HCT116 (cell line): ENCODE results near the gene NEMP1. TPM values are rescaled to one million over a fixed set of nuclear protein-coding genes. Genes with fewer than 3 reads are reported as not detected.

Source experiments
- ATAC-seq: fragments of 200-7000 bp; cut with Tn5 transposase; 2 replicates; pipeline ENCODE4 v1.9.1; 2020; ENCODE audit warnings: mild to moderate bottlenecking, moderate library complexity
- BruUV-seq: library from RNA; stranded (reverse); fragments of 400-500 nt; replicated peaks from 2 replicates; lab custom pipeline; 2021; lab: Mats Ljungman, UMichigan
- CTCF ChIA-PET: fragments of 300-600 bp; sonication (Branson Sonifier 250); formaldehyde crosslinking; loops from one replicate; lab custom pipeline; 2021; ENCODE audit warnings: antibody characterized with exemption; lab: Charles Lee
- POLR2A ChIA-PET: fragments of 300-600, 350-600 bp; sonication (Branson Sonifier 250); formaldehyde crosslinking; loops from one replicate; lab custom pipeline; 2021; ENCODE audit warnings: antibody characterized with exemption; lab: Charles Lee
- RAD21 ChIA-PET, 2 experiments: fragments of 300-600 bp; sonication (Branson Sonifier 250); formaldehyde crosslinking; loops; one replicate each; lab custom pipeline; 2023; ENCODE audit warnings: low total read pairs in 2 of 2; ENCODE audit not compliant: uncharacterized antibody in 2 of 2, unreplicated experiment in 2 of 2, low non-redundant PET in 1 of 2; lab: Charles Lee
- DNase-seq: peaks from one replicate; pipeline ENCODE4 v3.0.0-alpha.2; 2010; ENCODE audit warnings: low read depth, low spot score
- H2AFZ ChIP-seq: fragments of 200-600 bp; shearing (Covaris generic), sonication (generic); 2 replicates; pipeline ENCODE4 v1.6.1; 2017; ENCODE audit warnings: low read depth, mixed run types, mixed read lengths, antibody characterized with exemption, low read length; ENCODE audit not compliant: poor library complexity, severe bottlenecking
- H3K27ac ChIP-seq: 2 replicates; pipeline ENCODE4 v1.5.1; 2012; ENCODE audit warnings: low read depth, low read length
- H3K27me3 ChIP-seq: fragments of 200-600 bp; sonication (generic); 2 replicates; pipeline ENCODE4 v1.6.1; 2016; ENCODE audit warnings: mixed run types, low read length, mixed read lengths; ENCODE audit not compliant: insufficient read depth
- H3K36me3 ChIP-seq, 2 experiments: fragments of 200-500 bp in 1 of 2; fragments of 200-600 bp in 1 of 2; sonication (Bioruptor generic) in 1 of 2; sonication (generic) in 1 of 2; 2 replicates each; pipeline versions ENCODE4 v1.5.1 to v1.6.1; 2014 to 2016; ENCODE audit warnings: low read length in 2 of 2, inconsistent platforms in 1 of 2, mixed read lengths in 1 of 2, mixed run types in 1 of 2; ENCODE audit not compliant: insufficient read depth in 2 of 2, control insufficient read depth in 1 of 2
- H3K4me1 ChIP-seq, 2 experiments: fragments of 200-600 bp in 1 of 2; sonication (generic) in 1 of 2; 2 replicates each; pipeline versions ENCODE4 v1.5.1 to v1.6.1; 2012 to 2017; ENCODE audit warnings: low read length in 2 of 2, inconsistent platforms in 1 of 2, mild to moderate bottlenecking in 1 of 2, mixed read lengths in 1 of 2, mixed run types in 1 of 2, moderate library complexity in 1 of 2; ENCODE audit not compliant: insufficient read depth in 2 of 2, control insufficient read depth in 1 of 2
- H3K4me2 ChIP-seq: fragments of 200-600 bp; sonication (generic); 2 replicates; pipeline ENCODE4 v1.6.1; 2017; ENCODE audit warnings: mixed run types, low read length, mixed read lengths
- H3K4me3 ChIP-seq, 2 experiments: fragments of 200-600 bp in 1 of 2; sonication (generic) in 1 of 2; replicated peaks in 1 of 2; 2 replicates each; pipeline ENCODE4 v1.5.1; 2011 to 2016; ENCODE audit warnings: low read length in 2 of 2, control low read depth in 1 of 2, low read depth in 1 of 2, mild to moderate bottlenecking in 1 of 2, mixed read lengths in 1 of 2, mixed run types in 1 of 2
- H3K79me2 ChIP-seq: fragments of 200-600 bp; sonication (generic); 2 replicates; pipeline ENCODE4 v1.6.1; 2017; ENCODE audit warnings: mild to moderate bottlenecking, mixed run types, low read length, moderate library complexity, mixed read lengths; ENCODE audit not compliant: insufficient read depth
- H3K9ac ChIP-seq: fragments of 200-600 bp; sonication (generic); 2 replicates; pipeline ENCODE4 v1.6.1; 2016; ENCODE audit warnings: low read length, mixed read lengths
- H3K9me2 ChIP-seq: fragments of 200-600 bp; sonication (generic), shearing (Covaris generic); 2 replicates; pipeline ENCODE4 v1.6.1; 2017; ENCODE audit warnings: mixed run types, mild to moderate bottlenecking, moderate library complexity; ENCODE audit not compliant: insufficient read depth
- H3K9me3 ChIP-seq, 2 experiments: fragments of 200-500 bp in 1 of 2; fragments of 200-600 bp in 1 of 2; sonication (Bioruptor generic) in 1 of 2; sonication (generic) in 1 of 2; 2 replicates each; pipeline ENCODE4 v1.6.1; 2014 to 2017; ENCODE audit warnings: low read length in 2 of 2, mixed read lengths in 2 of 2, inconsistent platforms in 1 of 2, low read depth in 1 of 2, mild to moderate bottlenecking in 1 of 2, mixed run types in 1 of 2, moderate library complexity in 1 of 2; ENCODE audit not compliant: control insufficient read depth in 1 of 2, insufficient read depth in 1 of 2
- H4K20me1 ChIP-seq: fragments of 200-600 bp; sonication (generic), shearing (Covaris generic); 2 replicates; pipeline ENCODE4 v1.6.1; 2017; ENCODE audit warnings: mixed run types, mild to moderate bottlenecking, moderate library complexity; ENCODE audit not compliant: insufficient read depth
- CEBPB ChIP-seq: IDR thresholded peaks from 2 replicates; pipeline ENCODE4 v1.6.1; 2012; ENCODE audit warnings: low read depth
- EGR1 ChIP-seq: IDR thresholded peaks from 2 replicates; pipeline ENCODE4 v1.6.1; 2012; ENCODE audit warnings: low read depth
- EZH2 ChIP-seq: fragments of 200-600 bp; sonication (generic); IDR thresholded peaks from 2 replicates; pipeline ENCODE4 v1.6.1; 2017; ENCODE audit warnings: antibody characterized with exemption, mixed run types
- JUND ChIP-seq: IDR thresholded peaks from 2 replicates; pipeline ENCODE4 v1.6.1; 2012
- MAX ChIP-seq: IDR thresholded peaks from 2 replicates; pipeline ENCODE4 v1.6.1; 2012
- SP1 ChIP-seq: IDR thresholded peaks from 2 replicates; pipeline ENCODE4 v1.6.1; 2012; ENCODE audit warnings: low read depth
- intact Hi-C: fragments of 100-400 bp; cut with micrococcal nuclease; formaldehyde crosslinking; loops from 2 replicates; pipeline ENCODE4 v1.10.0; 2022
- total RNA-seq: library from RNA; stranded (reverse); gene quantifications from one replicate; pipeline ENCODE4 v1.2.1, GENCODE V29; 2021; ENCODE audit not compliant: unreplicated experiment
- TF ChIP-seq, protein P1 (sequence below): IDR thresholded peaks from 2 replicates; pipeline ENCODE4 v1.6.1; 2011; ENCODE audit warnings: mild to moderate bottlenecking, low read length, moderate library complexity; ENCODE audit not compliant: insufficient replicate concordance; ENCODE audit errors: extremely low read depth
- TF ChIP-seq, protein P2 (sequence below), 3 experiments: fragments of 200-600 bp in 1 of 3; sonication (generic) in 1 of 3; IDR thresholded peaks in 2 of 3; conservative IDR thresholded peaks in 1 of 3; 2 replicates each; pipeline ENCODE4 v1.5.1; 2012 to 2017; ENCODE audit warnings: low read depth in 2 of 3, low read length in 2 of 3, antibody characterized with exemption in 1 of 3, borderline replicate concordance in 1 of 3, control low read depth in 1 of 3, mild to moderate bottlenecking in 1 of 3, mixed read lengths in 1 of 3, mixed run types in 1 of 3, moderate library complexity in 1 of 3; ENCODE audit not compliant: insufficient read depth in 1 of 3

NEMP1 gene
- total RNA-seq, 1 experiment from 2014 or later, result 35.2 TPM

- Histone ChIP-seq H3K36me3 (peaks cover 0 to 7% of the 10 kb centered on the region in 2 experiments; a peak in 1 of 4 replicates), H3K27ac (no peak overlapping the region), H3K4me1 (peaks cover 10 to 36% of the 10 kb centered on the region in 2 experiments), H3K9me2 (no peaks in the 10 kb centered on the region), H4K20me1 (no peaks in the 10 kb centered on the region), H3K4me3 (no peak overlapping the region), H2AFZ (no peak overlapping the region), H3K79me2 (peaks cover 15% of the 10 kb centered on the region), H3K9me3 (no peaks in the 10 kb centered on the region), H3K27me3 (no peaks in the 10 kb centered on the region), H3K4me2 (no peak overlapping the region), H3K9ac (no peak overlapping the region)
- intact Hi-C loops, result no loop called here
- TF ChIP-seq EGR1, result no peak
- TF ChIP-seq, protein P1, sequence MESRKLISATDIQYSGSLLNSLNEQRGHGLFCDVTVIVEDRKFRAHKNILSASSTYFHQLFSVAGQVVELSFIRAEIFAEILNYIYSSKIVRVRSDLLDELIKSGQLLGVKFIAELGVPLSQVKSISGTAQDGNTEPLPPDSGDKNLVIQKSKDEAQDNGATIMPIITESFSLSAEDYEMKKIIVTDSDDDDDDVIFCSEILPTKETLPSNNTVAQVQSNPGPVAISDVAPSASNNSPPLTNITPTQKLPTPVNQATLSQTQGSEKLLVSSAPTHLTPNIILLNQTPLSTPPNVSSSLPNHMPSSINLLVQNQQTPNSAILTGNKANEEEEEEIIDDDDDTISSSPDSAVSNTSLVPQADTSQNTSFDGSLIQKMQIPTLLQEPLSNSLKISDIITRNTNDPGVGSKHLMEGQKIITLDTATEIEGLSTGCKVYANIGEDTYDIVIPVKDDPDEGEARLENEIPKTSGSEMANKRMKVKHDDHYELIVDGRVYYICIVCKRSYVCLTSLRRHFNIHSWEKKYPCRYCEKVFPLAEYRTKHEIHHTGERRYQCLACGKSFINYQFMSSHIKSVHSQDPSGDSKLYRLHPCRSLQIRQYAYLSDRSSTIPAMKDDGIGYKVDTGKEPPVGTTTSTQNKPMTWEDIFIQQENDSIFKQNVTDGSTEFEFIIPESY, result no peak
- no peak for TF ChIP-seq EZH2
- ChIA-PET CTCF (no interaction called here), RAD21 (no interaction called here), POLR2A (interaction anchor here (1.4 to 1.6 kb wide), 2 partner anchors 9 to 13 kb away, joined by 3 read pairs; no protein-coding TSS in a partner anchor)
- BruUV-seq, result no TSS peak
- ATAC-seq (no peak), DNase-seq (no peak)
These were observed 29.0 kb upstream of the NEMP1 start for GRCh38 chr12:57107456-57108155.

GRCh38 chr12:57106021-57106708, 27.6 kb upstream of the NEMP1 start:
- no peak for TF ChIP-seq CEBPB
- TF ChIP-seq SP1, result no peak
- TF ChIP-seq, protein P2, sequence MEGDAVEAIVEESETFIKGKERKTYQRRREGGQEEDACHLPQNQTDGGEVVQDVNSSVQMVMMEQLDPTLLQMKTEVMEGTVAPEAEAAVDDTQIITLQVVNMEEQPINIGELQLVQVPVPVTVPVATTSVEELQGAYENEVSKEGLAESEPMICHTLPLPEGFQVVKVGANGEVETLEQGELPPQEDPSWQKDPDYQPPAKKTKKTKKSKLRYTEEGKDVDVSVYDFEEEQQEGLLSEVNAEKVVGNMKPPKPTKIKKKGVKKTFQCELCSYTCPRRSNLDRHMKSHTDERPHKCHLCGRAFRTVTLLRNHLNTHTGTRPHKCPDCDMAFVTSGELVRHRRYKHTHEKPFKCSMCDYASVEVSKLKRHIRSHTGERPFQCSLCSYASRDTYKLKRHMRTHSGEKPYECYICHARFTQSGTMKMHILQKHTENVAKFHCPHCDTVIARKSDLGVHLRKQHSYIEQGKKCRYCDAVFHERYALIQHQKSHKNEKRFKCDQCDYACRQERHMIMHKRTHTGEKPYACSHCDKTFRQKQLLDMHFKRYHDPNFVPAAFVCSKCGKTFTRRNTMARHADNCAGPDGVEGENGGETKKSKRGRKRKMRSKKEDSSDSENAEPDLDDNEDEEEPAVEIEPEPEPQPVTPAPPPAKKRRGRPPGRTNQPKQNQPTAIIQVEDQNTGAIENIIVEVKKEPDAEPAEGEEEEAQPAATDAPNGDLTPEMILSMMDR (IDR thresholded peaks at IDR 0.05 in 2 of 3, conservative IDR thresholded peaks at IDR 0.05 in 1 of 3; ENCODE audit: borderline replicate concordance in 1 of 3, insufficient read depth in 1 of 3, low read depth in 2 of 3, low read length in 2 of 3), result no peak
- no peak for TF ChIP-seq MAX
- no peak for TF ChIP-seq JUND
- H3K4me3 ChIP-seq, result no peak overlapping the region
- ChIA-PET RAD21 (no interaction called here), CTCF (no interaction called here), POLR2A (interaction anchor here (1.1 to 1.6 kb wide), 3 partner anchors 8 to 14 kb away, joined by 3 read pairs; no protein-coding TSS in a partner anchor)
- H3K9me2 ChIP-seq, result no peaks in the 10 kb centered on the region
- no peak overlapping the region for H3K4me2 ChIP-seq
- ATAC-seq, result no peak
- H3K36me3 ChIP-seq, result peaks cover 0 to 7% of the 10 kb centered on the region in 2 experiments; a peak in 1 of 4 replicates
- no peak overlapping the region for H3K9ac ChIP-seq
- H3K27me3 ChIP-seq, result no peaks in the 10 kb centered on the region
- peaks cover 18 to 35% of the 10 kb centered on the region in 2 experiments for H3K4me1 ChIP-seq
- H4K20me1 ChIP-seq, result no peaks in the 10 kb centered on the region
- DNase-seq, result no peak
- peaks cover 15% of the 10 kb centered on the region for H3K79me2 ChIP-seq
- BruUV-seq, result no TSS peak
- no peak overlapping the region for H2AFZ ChIP-seq
- intact Hi-C loops, result no loop called here
- no peaks in the 10 kb centered on the region for H3K9me3 ChIP-seq
- H3K27ac ChIP-seq, result no peak overlapping the region
